NT2/D1 (cell line): ENCODE results near the gene USP35.

ENCODE experiments used
- YY1 ChIP-seq: IDR thresholded peaks from 2 replicates; pipeline ENCODE4 v1.6.1; 2011; ENCODE audit not compliant: insufficient read length, insufficient read depth
- ZNF274 ChIP-seq: IDR thresholded peaks from 2 replicates; pipeline ENCODE4 v1.6.1; 2011; ENCODE audit warnings: mild to moderate bottlenecking, low read depth, low read length

GRCh38 chr11:78230161-78230877, 41.6 kb downstream of the USP35 start:
- TF ChIP-seq ZNF274 (no peak), YY1 (no peak)
